ENCODE data around the gene TSPAN3. TPM values are rescaled to one million over a fixed set of nuclear protein-coding genes. Genes with fewer than 3 reads are reported as not detected.
A peak's percentile ranks its signal among the peaks of the same experiment; 100 is the strongest.

The TSPAN3 gene
- total and polyA plus RNA-seq, 10 of the 15 experiments (the other 5 are each of a cell fraction or from before 2014, with no cell fraction given), result 18.9 to 114 (median 57.2) TPM

DNA sequence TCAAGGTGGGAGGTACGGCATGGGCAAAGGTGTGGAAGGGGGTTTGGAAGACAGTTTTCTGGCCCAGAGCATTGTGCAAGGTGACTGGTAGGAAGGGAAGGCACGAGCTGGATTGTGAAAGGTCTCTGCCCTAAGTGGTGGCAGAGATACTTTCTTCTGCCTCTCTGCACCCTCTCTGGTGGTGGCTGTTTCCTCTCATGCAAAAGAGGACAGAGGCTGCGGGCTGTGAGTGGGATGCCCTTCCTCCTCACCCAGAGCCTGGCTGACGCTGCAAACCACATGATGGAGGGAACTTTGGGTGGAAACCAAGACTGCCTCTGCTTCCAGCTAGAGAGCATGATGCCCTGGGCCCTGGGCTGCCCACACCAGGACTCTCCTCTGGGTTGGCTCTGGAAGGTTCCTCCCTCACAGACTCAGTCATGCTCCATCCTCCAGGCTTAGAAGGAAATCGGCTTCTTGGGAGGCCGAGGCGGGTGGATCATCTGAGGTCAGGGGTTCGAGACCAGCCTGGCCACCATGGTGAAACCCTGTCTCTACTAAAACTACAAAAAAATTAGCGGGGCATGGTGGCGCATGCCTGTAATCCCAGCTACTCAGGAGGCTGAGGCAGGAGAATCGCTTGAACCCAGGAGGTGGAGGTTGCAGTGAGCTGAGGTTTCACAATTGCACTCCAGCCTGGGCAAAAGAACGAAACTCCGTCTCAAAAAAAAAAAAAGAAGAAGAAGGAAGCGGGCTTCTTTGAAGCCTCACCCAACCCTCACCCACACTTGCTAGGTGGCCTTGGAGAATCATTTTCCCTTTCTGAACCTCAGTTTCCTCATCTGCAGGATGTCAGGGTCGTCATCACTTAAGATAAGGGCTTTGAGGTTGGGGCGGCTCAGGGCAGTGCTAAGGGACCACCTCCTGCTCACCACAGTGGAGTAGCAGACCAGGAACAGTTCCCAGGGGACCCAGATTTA lies 67.7 kb downstream of the TSPAN3 start (continued):
- TF ChIP-seq, protein P1, sequence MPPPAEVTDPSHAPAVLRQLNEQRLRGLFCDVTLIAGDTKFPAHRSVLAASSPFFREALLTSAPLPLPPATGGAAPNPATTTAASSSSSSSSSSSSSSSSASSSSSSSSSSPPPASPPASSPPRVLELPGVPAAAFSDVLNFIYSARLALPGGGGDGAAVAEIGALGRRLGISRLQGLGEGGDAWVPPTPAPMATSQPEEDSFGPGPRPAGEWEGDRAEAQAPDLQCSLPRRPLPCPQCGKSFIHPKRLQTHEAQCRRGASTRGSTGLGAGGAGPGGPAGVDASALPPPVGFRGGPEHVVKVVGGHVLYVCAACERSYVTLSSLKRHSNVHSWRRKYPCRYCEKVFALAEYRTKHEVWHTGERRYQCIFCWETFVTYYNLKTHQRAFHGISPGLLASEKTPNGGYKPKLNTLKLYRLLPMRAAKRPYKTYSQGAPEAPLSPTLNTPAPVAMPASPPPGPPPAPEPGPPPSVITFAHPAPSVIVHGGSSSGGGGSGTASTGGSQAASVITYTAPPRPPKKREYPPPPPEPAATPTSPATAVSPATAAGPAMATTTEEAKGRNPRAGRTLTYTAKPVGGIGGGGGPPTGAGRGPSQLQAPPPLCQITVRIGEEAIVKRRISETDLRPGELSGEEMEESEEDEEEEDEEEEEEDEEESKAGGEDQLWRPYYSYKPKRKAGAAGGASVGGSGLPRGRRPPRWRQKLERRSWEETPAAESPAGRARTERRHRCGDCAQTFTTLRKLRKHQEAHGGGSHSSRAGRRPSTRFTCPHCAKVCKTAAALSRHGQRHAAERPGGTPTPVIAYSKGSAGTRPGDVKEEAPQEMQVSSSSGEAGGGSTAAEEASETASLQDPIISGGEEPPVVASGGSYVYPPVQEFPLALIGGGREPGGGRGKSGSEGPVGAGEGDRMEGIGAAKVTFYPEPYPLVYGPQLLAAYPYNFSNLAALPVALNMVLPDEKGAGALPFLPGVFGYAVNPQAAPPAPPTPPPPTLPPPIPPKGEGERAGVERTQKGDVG (CRISPR knock-in tag; IDR thresholded peaks at IDR 0.05), result no peak
- TF ChIP-seq, protein P2, sequence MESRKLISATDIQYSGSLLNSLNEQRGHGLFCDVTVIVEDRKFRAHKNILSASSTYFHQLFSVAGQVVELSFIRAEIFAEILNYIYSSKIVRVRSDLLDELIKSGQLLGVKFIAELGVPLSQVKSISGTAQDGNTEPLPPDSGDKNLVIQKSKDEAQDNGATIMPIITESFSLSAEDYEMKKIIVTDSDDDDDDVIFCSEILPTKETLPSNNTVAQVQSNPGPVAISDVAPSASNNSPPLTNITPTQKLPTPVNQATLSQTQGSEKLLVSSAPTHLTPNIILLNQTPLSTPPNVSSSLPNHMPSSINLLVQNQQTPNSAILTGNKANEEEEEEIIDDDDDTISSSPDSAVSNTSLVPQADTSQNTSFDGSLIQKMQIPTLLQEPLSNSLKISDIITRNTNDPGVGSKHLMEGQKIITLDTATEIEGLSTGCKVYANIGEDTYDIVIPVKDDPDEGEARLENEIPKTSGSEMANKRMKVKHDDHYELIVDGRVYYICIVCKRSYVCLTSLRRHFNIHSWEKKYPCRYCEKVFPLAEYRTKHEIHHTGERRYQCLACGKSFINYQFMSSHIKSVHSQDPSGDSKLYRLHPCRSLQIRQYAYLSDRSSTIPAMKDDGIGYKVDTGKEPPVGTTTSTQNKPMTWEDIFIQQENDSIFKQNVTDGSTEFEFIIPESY (IDR thresholded peaks at IDR 0.05), result no peak
- TF ChIP-seq, protein P3, sequence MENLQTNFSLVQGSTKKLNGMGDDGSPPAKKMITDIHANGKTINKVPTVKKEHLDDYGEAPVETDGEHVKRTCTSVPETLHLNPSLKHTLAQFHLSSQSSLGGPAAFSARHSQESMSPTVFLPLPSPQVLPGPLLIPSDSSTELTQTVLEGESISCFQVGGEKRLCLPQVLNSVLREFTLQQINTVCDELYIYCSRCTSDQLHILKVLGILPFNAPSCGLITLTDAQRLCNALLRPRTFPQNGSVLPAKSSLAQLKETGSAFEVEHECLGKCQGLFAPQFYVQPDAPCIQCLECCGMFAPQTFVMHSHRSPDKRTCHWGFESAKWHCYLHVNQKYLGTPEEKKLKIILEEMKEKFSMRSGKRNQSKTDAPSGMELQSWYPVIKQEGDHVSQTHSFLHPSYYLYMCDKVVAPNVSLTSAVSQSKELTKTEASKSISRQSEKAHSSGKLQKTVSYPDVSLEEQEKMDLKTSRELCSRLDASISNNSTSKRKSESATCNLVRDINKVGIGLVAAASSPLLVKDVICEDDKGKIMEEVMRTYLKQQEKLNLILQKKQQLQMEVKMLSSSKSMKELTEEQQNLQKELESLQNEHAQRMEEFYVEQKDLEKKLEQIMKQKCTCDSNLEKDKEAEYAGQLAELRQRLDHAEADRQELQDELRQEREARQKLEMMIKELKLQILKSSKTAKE (IDR thresholded peaks at IDR 0.05; ENCODE audit: low read depth, poor library complexity, severe bottlenecking), result no peak
- TF ChIP-seq, protein P4, sequence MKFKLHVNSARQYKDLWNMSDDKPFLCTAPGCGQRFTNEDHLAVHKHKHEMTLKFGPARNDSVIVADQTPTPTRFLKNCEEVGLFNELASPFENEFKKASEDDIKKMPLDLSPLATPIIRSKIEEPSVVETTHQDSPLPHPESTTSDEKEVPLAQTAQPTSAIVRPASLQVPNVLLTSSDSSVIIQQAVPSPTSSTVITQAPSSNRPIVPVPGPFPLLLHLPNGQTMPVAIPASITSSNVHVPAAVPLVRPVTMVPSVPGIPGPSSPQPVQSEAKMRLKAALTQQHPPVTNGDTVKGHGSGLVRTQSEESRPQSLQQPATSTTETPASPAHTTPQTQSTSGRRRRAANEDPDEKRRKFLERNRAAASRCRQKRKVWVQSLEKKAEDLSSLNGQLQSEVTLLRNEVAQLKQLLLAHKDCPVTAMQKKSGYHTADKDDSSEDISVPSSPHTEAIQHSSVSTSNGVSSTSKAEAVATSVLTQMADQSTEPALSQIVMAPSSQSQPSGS (IDR thresholded peaks at IDR 0.05; ENCODE audit: low read length), result no peak
- TF ChIP-seq CREM (IDR thresholded peaks at IDR 0.05; ENCODE audit: low read depth) (0 out of 2 replicates have a peak, but pooled peaks have one; percentile 22), ETV6 (conservative IDR thresholded peaks at IDR 0.05 in 1 of 2, IDR thresholded peaks at IDR 0.05 in 1 of 2; ENCODE audit: borderline replicate concordance in 1 of 2, low read depth in 1 of 2) (no peak), EZH2 (IDR thresholded peaks at IDR 0.05; ENCODE audit: borderline replicate concordance, control insufficient read depth, low read depth, low read length) (no peak), RAD21 (IDR thresholded peaks at IDR 0.05; ENCODE audit: insufficient read depth, low read depth, low read length) (no peak), NFYB (IDR thresholded peaks at IDR 0.05; ENCODE audit: insufficient read depth, low read depth, low read length) (0 out of 2 replicates have a peak, but pooled peaks have one; percentile 9), RBBP5 (conservative IDR thresholded peaks at IDR 0.05) (no peak), MEF2B (IDR thresholded peaks at IDR 0.05; ENCODE audit: partially characterized antibody, poor library complexity, severe bottlenecking) (peak; percentile 41), FOS (IDR thresholded peaks at IDR 0.05; ENCODE audit: borderline replicate concordance, extremely low read depth, insufficient read length) (no peak)
- TF ChIP-seq, protein P5, sequence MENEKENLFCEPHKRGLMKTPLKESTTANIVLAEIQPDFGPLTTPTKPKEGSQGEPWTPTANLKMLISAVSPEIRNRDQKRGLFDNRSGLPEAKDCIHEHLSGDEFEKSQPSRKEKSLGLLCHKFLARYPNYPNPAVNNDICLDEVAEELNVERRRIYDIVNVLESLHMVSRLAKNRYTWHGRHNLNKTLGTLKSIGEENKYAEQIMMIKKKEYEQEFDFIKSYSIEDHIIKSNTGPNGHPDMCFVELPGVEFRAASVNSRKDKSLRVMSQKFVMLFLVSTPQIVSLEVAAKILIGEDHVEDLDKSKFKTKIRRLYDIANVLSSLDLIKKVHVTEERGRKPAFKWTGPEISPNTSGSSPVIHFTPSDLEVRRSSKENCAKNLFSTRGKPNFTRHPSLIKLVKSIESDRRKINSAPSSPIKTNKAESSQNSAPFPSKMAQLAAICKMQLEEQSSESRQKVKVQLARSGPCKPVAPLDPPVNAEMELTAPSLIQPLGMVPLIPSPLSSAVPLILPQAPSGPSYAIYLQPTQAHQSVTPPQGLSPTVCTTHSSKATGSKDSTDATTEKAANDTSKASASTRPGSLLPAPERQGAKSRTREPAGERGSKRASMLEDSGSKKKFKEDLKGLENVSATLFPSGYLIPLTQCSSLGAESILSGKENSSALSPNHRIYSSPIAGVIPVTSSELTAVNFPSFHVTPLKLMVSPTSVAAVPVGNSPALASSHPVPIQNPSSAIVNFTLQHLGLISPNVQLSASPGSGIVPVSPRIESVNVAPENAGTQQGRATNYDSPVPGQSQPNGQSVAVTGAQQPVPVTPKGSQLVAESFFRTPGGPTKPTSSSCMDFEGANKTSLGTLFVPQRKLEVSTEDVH (IDR thresholded peaks at IDR 0.05; ENCODE audit: low read depth, partially characterized antibody), result no peak
